BE2C (cell line): ENCODE results near the gene MOSPD3.

Source experiments
- DNase-seq: peaks from one replicate; pipeline ENCODE4 v3.0.0-alpha.2; 2020
- H3K27me3 ChIP-seq: fragments of 250-450 bp; sonication (Bioruptor Pico); 2 replicates; pipeline ENCODE4 v1.5.1; 2020; ENCODE audit warnings: mild to moderate bottlenecking
- H3K36me3 ChIP-seq: fragments of 250-450 bp; sonication (Bioruptor Pico); 2 replicates; pipeline ENCODE4 v1.5.1; 2020; ENCODE audit warnings: mild to moderate bottlenecking
- H3K4me1 ChIP-seq: fragments of 250-450 bp; sonication (Bioruptor Pico); 2 replicates; pipeline ENCODE4 v1.5.1; 2020
- H3K4me3 ChIP-seq: 2 replicates; pipeline ENCODE4 v1.5.1; 2011; ENCODE audit warnings: low read depth, low read length
- H3K9me3 ChIP-seq: fragments of 250-450 bp; sonication (Bioruptor Pico); 2 replicates; pipeline ENCODE4 v1.5.1; 2020
- CTCF ChIP-seq: IDR thresholded peaks from 2 replicates; pipeline ENCODE4 v1.5.1; 2012; ENCODE audit warnings: mild to moderate bottlenecking, low read depth, low read length

MOSPD3 gene

GRCh38 chr7:100600730-100601038 lies 11.7 kb upstream of the MOSPD3 start:
- no peak for TF ChIP-seq CTCF
- Histone ChIP-seq H3K27me3 (no peaks in the 10 kb centered on the region), H3K4me3 (no peak overlapping the region), H3K36me3 (peaks cover 11% of the 10 kb centered on the region), H3K9me3 (no peaks in the 10 kb centered on the region), H3K4me1 (peaks cover 6% of the 10 kb centered on the region)
- DNase-seq, result no peak

DNA sequence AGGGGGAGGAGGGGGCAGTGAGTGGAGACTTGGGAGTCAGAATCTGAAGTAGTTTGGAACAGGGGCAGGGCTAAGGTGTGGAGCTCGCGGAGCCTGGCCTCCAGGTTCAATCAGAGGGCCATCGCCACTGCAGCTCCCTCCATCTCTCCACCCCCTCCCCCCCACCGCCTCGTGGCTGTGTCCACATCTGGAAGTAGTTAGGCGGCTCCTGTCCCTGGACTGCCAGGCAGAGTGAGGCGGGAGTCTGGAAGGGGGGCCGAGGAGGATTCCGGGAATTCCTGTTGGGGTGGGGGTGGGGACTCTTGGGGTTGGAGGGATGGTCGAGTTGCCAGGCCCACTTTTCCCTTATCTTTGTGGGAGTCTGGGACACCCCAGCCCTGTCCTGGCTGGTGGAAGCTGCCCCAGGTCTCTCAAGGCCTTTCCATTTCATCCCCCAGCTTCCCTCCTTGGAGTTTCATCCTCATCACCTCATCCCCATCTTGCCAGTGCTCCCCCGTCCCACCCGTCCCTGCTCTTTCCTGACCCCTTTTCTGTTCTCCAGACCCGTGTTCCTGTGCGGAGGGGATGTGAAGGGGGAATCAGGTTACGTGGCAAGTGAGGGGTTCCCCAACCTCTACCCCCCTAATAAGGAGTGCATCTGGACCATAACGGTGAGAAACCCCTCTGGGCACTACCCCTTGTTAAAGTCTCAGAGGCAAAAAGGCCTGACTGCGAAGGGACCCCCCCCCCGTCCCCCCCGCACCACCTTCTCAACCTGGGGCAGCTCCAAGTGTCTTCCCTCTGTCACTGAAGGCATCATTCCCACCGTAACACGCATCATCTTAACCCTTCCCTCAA lies 9.2 kb upstream of the MOSPD3 start:
- Histone ChIP-seq H3K9me3 (no peaks in the 10 kb centered on the region), H3K4me1 (peaks cover 6% of the 10 kb centered on the region), H3K27me3 (no peaks in the 10 kb centered on the region), H3K36me3 (peaks cover 33% of the 10 kb centered on the region), H3K4me3 (peak overlapping the region; percentile 80)
- peak; percentile 97 for DNase-seq
- no peak for TF ChIP-seq CTCF

- Histone ChIP-seq H3K27me3 (no peaks in the 10 kb centered on the region), H3K4me1 (peaks cover 6% of the 10 kb centered on the region), H3K4me3 (peak overlapping the region; percentile 80), H3K9me3 (no peaks in the 10 kb centered on the region), H3K36me3 (peaks cover 36% of the 10 kb centered on the region)
- peak; percentile 52 for DNase-seq
- TF ChIP-seq CTCF, result no peak
Observed at GRCh38 chr7:100603726-100604027, 8.7 kb upstream of the MOSPD3 start.

- H3K36me3 ChIP-seq, result peaks cover 36% of the 10 kb centered on the region
- peaks cover 6% of the 10 kb centered on the region for H3K4me1 ChIP-seq
- peak; percentile 81 for DNase-seq
- H3K9me3 ChIP-seq, result no peaks in the 10 kb centered on the region
- H3K4me3 ChIP-seq, result peak overlapping the region; percentile 80
- TF ChIP-seq CTCF, result peak; percentile 42
- no peaks in the 10 kb centered on the region for H3K27me3 ChIP-seq
Observed at GRCh38 chr7:100604028-100604975, 8.0 kb upstream of the MOSPD3 start.

DNA sequence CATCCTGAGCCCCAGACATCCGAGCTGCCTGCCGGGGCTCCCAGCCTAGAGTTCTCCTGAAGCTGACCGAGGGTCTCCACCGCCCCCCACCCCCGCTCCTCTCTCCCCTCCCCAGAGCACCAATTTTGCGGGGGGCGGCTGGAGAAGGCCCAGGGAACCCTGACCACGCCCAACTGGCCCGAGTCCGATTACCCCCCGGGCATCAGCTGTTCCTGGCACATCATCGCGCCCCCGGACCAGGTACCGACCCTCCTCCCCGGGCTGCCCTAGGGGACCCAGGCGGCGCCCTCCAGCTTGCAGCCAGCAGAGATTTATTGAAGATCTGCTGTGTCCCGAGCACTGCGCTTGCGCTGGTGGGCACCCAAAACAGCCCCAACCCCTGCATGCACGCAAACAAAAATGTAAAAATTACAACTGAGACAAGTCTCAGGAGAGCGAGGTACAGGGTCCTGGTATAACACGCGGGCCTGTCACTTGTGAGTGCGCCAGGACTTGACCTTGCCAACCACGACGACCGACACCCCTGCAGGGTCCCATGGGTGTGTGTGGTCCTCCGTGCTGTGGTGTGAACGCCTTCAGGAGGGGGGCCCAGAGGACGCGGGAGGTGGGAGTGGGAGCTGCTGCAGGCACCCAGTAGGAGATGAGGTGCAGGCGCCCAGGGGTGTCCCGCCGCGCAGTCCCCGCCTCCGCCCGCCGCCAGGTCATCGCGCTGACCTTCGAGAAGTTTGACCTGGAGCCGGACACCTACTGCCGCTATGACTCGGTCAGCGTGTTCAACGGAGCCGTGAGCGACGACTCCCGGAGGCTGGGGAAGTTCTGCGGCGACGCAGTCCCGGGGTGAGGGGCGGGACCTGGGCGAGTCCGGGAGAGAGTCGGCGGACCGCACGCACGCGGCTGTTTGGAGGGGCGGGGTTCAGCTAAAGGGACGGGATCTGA lies 7.1 kb upstream of the MOSPD3 start:
- H3K4me3 ChIP-seq, result peak overlapping the region; percentile 80
- H3K27me3 ChIP-seq, result no peaks in the 10 kb centered on the region
- H3K36me3 ChIP-seq, result peaks cover 36% of the 10 kb centered on the region
- no peak for DNase-seq
- H3K4me1 ChIP-seq, result peaks cover 6% of the 10 kb centered on the region
- H3K9me3 ChIP-seq, result no peaks in the 10 kb centered on the region
- no peak for TF ChIP-seq CTCF
